GM10248 (cell line): ENCODE results near the gene POLR2C.
"Not testable (repeated sequence)": the region's sequence is repeated elsewhere in the genome, so short reads cannot be mapped to it uniquely, and the experiment has no call there.

Experiments
- CTCF ChIA-PET: fragments of 300-600 bp; sonication (Branson Sonifier 250); formaldehyde crosslinking; extraction: SDS; loops from one replicate; lab custom pipeline; 2021; ENCODE audit warnings: antibody characterized with exemption; lab: Yijun Ruan, JAX
- POLR2A ChIA-PET: fragments of 350-650 bp; sonication (Branson Sonifier 250); formaldehyde crosslinking; extraction: SDS; loops from one replicate; lab custom pipeline; 2020; ENCODE audit warnings: antibody characterized with exemption; lab: Yijun Ruan, JAX
- DNase-seq: peaks from one replicate; pipeline ENCODE4 v3.0.0; 2012; ENCODE audit errors: extremely low spot score
- TF ChIP-seq, protein P1 (sequence below): IDR thresholded peaks from 2 replicates; pipeline ENCODE4 v1.5.1; 2012; ENCODE audit warnings: mild to moderate bottlenecking, low read depth; ENCODE audit errors: extremely low read depth, missing control alignments, control extremely low read depth

Gene POLR2C

DNA sequence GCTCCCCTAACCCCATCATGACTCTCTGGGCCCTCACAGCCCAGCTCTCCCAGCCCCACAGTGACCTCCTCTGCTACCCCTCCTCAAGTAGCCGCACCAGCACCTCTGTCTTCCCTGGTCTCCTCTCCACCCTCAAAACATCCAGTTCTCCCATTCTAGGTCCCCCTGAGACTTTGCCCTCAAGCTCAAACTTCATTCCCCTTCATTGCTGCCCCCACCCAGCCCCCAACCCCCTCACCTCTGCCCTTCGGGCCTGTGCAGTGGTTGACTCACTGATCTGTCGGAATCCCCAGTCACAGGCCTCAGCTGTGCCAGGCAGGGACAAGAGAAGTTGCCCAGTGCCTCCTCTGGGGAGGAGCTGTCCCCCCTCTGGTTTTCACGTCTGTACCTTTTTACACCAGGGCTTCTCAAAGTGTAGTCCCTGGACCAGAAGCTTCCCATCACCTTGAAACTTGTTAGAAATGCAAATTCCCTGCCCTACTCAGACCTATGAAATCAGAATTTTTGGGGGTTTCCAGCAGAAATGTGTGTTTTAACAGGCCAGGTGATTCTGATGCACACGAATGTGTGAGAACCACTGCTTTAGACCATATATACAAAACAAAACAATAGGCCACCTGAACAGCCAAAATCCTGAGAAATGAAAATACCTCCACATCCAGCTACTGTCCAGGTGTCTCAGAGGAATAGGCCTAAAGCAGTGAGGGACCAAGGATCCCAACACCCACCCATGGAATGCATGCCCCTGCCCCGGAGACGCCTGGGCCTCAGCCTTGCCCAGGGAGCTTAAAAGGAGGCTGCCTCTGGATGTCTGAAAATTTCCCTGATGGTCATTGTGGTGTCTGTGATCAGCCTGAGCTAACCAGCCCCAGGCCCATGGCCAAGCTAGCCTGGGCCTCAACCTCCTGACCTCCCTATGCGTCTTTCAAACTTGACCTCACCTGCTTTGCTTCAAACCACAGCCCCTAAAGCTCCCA, 24.7 kb downstream of the POLR2C start:
- ChIA-PET CTCF (interaction anchor here (1.0 to 3.0 kb wide), 18 partner anchors 12 to 161 kb away, joined by 3 to 20 read pairs (median 4); partner anchors contain the start of genes CCDC102A and POLR2C), POLR2A (interaction anchor here (1.6 kb wide), 1 partner anchor 50 kb away, joined by 5 read pairs; no protein-coding TSS in a partner anchor)
- DNase-seq, result no peak
- TF ChIP-seq, protein P1, sequence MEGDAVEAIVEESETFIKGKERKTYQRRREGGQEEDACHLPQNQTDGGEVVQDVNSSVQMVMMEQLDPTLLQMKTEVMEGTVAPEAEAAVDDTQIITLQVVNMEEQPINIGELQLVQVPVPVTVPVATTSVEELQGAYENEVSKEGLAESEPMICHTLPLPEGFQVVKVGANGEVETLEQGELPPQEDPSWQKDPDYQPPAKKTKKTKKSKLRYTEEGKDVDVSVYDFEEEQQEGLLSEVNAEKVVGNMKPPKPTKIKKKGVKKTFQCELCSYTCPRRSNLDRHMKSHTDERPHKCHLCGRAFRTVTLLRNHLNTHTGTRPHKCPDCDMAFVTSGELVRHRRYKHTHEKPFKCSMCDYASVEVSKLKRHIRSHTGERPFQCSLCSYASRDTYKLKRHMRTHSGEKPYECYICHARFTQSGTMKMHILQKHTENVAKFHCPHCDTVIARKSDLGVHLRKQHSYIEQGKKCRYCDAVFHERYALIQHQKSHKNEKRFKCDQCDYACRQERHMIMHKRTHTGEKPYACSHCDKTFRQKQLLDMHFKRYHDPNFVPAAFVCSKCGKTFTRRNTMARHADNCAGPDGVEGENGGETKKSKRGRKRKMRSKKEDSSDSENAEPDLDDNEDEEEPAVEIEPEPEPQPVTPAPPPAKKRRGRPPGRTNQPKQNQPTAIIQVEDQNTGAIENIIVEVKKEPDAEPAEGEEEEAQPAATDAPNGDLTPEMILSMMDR, result no peak

DNA sequence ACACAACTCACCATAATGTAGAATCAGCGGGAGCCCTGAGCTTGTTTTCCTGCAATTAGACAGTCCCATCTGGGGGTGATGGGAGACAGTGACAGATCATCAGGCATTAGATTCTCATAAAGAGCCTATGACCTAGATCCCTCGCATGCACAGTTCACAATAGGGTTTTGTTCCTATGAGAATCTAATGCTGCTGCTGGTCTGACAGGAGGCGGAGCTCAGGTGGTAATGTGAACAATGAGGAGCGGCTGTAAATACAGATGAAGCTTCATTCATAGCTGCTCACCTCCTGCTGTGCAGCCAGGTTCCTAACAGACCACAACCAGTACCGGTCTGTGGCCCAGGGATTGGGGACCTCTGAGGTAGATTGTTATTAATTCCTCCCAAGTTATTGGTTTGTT, 26.8 kb downstream of the POLR2C start:
- TF ChIP-seq, protein P1, result no peak
- CTCF ChIA-PET, result interaction anchor here (1.1 to 2.4 kb wide), 5 partner anchors 15 to 87 kb away, joined by 3 to 19 read pairs (median 4); partner anchors contain the start of genes ADGRG5 and POLR2C
- POLR2A ChIA-PET, result no interaction called here
- no peak for DNase-seq

DNA sequence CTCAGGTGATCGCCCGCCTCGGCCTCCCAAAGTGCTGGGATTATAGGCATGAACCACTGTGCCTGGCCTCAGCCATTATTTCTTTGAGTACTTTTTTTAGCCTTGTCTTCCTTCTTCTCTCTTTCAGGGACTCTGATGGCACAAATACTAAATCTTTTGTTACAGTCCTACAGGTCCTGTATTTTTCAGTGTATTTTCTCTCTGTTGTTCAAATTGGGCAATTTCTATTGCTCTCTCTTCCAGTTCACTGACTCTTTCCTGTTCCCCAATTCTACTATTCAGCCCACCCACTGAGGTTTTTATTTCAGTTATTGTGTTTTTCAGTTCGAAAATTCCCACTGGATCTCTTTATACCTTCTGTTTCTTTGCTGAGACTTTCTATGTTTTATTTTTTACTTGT, 31.3 kb downstream of the POLR2C start:
- POLR2A ChIA-PET, result no interaction called here
- DNase-seq, result no peak
- CTCF ChIA-PET, result no interaction called here
- TF ChIP-seq, protein P1, result no peak

DNA sequence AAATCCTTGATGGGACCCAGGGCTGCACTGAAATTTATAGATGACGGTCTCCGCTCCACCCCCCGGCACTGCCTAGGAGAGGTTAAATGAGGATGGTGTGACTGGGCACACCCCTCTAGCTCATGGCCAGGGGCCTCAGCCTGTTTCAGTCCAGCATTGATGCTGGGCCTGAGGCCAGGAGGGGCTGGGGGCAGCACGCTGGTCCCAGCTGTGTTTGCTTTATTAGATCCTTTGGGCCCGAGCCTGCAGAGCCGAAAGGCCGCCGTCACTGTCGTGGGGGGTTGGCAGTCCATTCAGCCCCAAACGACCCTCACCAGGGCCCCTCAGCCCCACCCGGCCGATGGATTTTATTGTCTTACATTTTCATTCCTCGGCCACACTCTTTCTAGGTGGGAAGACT, 34.6 kb downstream of the POLR2C start:
- TF ChIP-seq, protein P1, result no peak
- DNase-seq, result no peak
- ChIA-PET CTCF (interaction anchor here (3.0 kb wide), 1 partner anchor 23 kb away, joined by 8 read pairs; no protein-coding TSS in a partner anchor), POLR2A (no interaction called here)

DNA sequence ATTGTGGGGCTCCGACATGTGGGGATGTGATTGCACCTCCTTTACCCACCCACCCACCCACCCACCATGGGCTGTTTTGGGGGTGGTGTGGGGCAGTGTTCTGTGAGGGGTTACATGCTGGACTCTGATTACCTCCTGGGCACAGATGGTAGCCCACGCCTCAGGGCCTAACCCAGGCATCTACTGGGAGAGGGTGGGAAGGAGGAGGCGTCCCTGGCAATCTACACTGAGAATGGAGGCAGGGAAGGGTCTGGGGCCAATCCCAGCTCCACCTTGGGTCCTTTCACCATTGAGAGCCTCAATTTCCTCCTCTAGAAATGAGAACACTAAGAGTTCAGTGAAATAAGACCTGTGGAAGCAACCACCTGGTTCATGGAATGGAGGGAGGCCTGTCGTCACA, 35.6 kb downstream of the POLR2C start:
- no peak for DNase-seq
- TF ChIP-seq, protein P1, result no peak
- ChIA-PET CTCF (interaction anchor here (3.0 kb wide), 1 partner anchor 22 kb away, joined by 8 read pairs; no protein-coding TSS in a partner anchor), POLR2A (no interaction called here)

DNA sequence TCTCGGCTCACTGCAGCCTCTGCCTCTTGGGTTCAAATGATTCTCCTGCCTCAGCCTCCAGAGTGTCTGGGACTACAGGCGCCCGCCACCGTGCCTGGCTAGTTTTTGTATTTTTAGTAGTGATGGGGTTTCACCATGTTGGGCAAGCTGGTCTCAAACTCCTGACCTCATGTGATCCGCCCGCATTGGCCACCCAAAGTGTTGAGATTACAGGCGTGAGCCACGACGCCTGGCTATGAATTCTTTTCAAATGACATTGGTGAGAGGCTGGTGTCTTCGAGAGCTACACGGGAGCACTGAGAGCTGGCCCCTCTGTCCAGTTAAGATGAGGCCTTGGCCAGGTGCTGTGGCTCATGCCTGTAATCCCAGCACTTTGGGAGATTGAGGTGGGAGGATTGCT, 37.5 kb downstream of the POLR2C start:
- POLR2A ChIA-PET, DNase-seq: not testable (repeated sequence)
- CTCF ChIA-PET, result interaction anchor here (0.7 to 4.0 kb wide), 4 partner anchors 20 to 83 kb away, joined by 3 to 19 read pairs (median 9); partner anchors contain the start of gene POLR2C
